SU-DHL-6 (cell line): ENCODE data around the gene GRAMD1B.

Source experiments
- H2AFZ ChIP-seq: fragments of 200-600 bp; sonication (generic); 2 replicates; pipeline ENCODE4 v1.6.1; 2014; ENCODE audit warnings: low read depth, mild to moderate bottlenecking, moderate library complexity, mixed read lengths, antibody characterized with exemption, low read length; ENCODE audit not compliant: severe bottlenecking
- H3F3A ChIP-seq: fragments of 200-600 bp; shearing (Covaris generic); 2 replicates; pipeline ENCODE4 v1.6.0; 2016; ENCODE audit warnings: antibody characterized with exemption, mild to moderate bottlenecking; ENCODE audit not compliant: insufficient read depth
- H3K27ac ChIP-seq: fragments of 200-600 bp; sonication (generic); 2 replicates; pipeline ENCODE4 v1.5.1; 2016; ENCODE audit warnings: low read depth, mild to moderate bottlenecking, low read length, moderate library complexity, mixed read lengths
- H3K27me3 ChIP-seq: fragments of 200-600 bp; sonication (generic), shearing (Covaris generic); 2 replicates; pipeline ENCODE4 v1.6.0; 2014; ENCODE audit warnings: mild to moderate bottlenecking, low read length
- H3K36me3 ChIP-seq: fragments of 200-600 bp; sonication (generic); 2 replicates; pipeline ENCODE4 v1.6.1; 2014; ENCODE audit warnings: mild to moderate bottlenecking, low read length, mixed read lengths
- H3K4me2 ChIP-seq: fragments of 300-600, 200-600 bp; shearing (Covaris generic), sonication (generic); 2 replicates; pipeline ENCODE4 v1.6.0; 2014; ENCODE audit warnings: low read length, low read depth, mild to moderate bottlenecking; ENCODE audit not compliant: poor library complexity, severe bottlenecking
- H3K4me3 ChIP-seq: fragments of 200-600 bp; sonication (generic); 2 replicates; pipeline ENCODE4 v1.5.1; 2014; ENCODE audit warnings: antibody characterized with exemption, low read length, mild to moderate bottlenecking, mixed read lengths; ENCODE audit not compliant: insufficient read depth, poor library complexity, severe bottlenecking
- H3K79me2 ChIP-seq: fragments of 200-600 bp; sonication (generic); 2 replicates; pipeline ENCODE4 v1.6.1; 2014; ENCODE audit warnings: mild to moderate bottlenecking, low read length, moderate library complexity; ENCODE audit not compliant: insufficient read depth
- H3K9ac ChIP-seq: fragments of 200-600 bp; sonication (generic); 2 replicates; pipeline ENCODE4 v1.7.0; 2014; ENCODE audit warnings: mild to moderate bottlenecking, low read length
- H3K9me2 ChIP-seq: fragments of 200-600 bp; sonication (generic); replicated peaks from 2 replicates; pipeline ENCODE4 v1.6.1; 2014; ENCODE audit warnings: low read length; ENCODE audit not compliant: insufficient read depth
- H3K9me3 ChIP-seq: fragments of 200-600 bp; sonication (generic); 2 replicates; pipeline ENCODE4 v1.6.1; 2014; ENCODE audit warnings: low read length, mixed read lengths; ENCODE audit not compliant: insufficient read depth
- H4K20me1 ChIP-seq: fragments of 200-600 bp; sonication (generic); 2 replicates; pipeline ENCODE4 v1.6.1; 2014; ENCODE audit warnings: low read depth, mild to moderate bottlenecking, antibody characterized with exemption, low read length, moderate library complexity, mixed read lengths
- EZH2phosphoT487 ChIP-seq: fragments of 200-600 bp; sonication (generic), shearing (Covaris generic); conservative IDR thresholded peaks from 2 replicates; pipeline ENCODE4 v1.6.1; 2018; ENCODE audit warnings: mild to moderate bottlenecking, antibody characterized with exemption, low read length, moderate library complexity, mixed read lengths
- TF ChIP-seq, protein P1 (sequence below): fragments of 200-600 bp; sonication (generic); IDR thresholded peaks from one replicate; pipeline ENCODE4 v1.5.1; 2017; ENCODE audit warnings: antibody characterized with exemption, mild to moderate bottlenecking, low read length, moderate library complexity; ENCODE audit not compliant: insufficient read depth, poor library complexity, severe bottlenecking

GRAMD1B gene

DNA sequence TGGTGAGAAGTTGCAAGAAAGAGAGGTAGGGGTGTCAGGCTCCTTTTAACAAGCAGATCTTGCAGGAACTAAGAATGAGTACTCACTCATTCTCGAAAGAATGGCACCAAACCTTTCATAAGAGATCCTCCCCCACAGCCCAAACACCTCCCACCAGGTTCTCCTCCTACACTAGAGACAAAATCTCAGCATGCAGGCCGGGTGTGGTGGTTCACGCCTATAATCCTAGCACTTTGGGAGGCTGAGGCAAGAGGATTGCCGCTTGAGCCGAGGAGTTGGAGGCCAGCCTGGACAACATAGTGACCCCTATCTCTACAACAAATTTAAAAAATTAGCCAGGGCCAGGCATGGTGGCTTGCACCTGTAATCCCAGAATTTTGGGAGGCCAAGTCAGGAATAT lies 11.1 kb downstream of the GRAMD1B start:
- H3K27ac ChIP-seq, result no peak overlapping the region
- H3K79me2 ChIP-seq, result no peaks in the 10 kb centered on the region
- H3K4me2 ChIP-seq, result no peak overlapping the region

DNA sequence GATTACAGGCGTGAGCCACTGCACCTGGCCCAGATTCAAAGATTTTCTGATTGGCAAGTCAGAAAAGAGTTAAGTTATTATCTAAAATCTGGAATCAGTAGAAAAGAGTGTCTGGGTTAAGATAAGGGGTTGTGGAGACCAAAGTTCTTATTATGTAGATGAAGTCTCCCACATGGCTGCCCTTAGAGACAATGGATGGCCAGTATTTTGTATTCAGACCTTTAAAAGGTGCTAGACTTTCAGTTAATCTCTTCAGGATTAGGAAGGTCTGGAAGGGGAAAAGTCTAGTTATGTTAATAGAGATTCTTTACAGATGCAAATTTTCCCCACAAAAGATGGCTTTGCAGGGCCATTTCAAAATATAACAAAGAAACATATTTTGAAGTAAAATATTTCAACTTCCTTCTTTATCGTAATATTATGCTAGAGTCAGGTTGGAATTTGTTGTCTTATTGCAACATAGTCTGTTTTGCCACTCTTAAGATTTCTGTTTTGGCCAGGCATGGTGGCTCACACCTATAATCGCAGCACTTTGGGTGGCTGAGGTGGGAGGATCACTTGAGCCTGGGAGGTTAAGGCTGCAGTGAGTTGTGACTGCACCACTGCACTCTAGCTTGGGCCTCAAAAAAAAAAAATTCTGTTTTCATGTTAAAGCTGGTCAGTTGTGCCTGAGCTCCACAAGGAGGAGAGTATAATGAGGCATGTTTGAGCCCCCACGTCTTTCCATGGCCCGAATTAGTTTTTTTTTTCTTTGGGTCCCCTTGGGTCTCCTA lies 14.0 kb downstream of the GRAMD1B start:
- no peak overlapping the region for H3K27ac ChIP-seq
- H3K9ac ChIP-seq, result no peak overlapping the region
- H3K4me2 ChIP-seq, result no peak overlapping the region

More for the DNA sequence above, 11.1 kb downstream of the GRAMD1B start:
- Histone ChIP-seq H4K20me1 (no peaks in the 10 kb centered on the region), H3K9me3 (no peaks in the 10 kb centered on the region), H3K27me3 (no peaks in the 10 kb centered on the region), H3K36me3 (no peaks in the 10 kb centered on the region), H3K9me2 (no peaks in the 10 kb centered on the region), H2AFZ (no peak overlapping the region), H3K9ac (no peak overlapping the region), H3K4me3 (no peak overlapping the region), H3F3A (no peaks in the 10 kb centered on the region)
- TF ChIP-seq EZH2phosphoT487, result no peak
- TF ChIP-seq, protein P1, sequence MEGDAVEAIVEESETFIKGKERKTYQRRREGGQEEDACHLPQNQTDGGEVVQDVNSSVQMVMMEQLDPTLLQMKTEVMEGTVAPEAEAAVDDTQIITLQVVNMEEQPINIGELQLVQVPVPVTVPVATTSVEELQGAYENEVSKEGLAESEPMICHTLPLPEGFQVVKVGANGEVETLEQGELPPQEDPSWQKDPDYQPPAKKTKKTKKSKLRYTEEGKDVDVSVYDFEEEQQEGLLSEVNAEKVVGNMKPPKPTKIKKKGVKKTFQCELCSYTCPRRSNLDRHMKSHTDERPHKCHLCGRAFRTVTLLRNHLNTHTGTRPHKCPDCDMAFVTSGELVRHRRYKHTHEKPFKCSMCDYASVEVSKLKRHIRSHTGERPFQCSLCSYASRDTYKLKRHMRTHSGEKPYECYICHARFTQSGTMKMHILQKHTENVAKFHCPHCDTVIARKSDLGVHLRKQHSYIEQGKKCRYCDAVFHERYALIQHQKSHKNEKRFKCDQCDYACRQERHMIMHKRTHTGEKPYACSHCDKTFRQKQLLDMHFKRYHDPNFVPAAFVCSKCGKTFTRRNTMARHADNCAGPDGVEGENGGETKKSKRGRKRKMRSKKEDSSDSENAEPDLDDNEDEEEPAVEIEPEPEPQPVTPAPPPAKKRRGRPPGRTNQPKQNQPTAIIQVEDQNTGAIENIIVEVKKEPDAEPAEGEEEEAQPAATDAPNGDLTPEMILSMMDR, result no peak

DNA sequence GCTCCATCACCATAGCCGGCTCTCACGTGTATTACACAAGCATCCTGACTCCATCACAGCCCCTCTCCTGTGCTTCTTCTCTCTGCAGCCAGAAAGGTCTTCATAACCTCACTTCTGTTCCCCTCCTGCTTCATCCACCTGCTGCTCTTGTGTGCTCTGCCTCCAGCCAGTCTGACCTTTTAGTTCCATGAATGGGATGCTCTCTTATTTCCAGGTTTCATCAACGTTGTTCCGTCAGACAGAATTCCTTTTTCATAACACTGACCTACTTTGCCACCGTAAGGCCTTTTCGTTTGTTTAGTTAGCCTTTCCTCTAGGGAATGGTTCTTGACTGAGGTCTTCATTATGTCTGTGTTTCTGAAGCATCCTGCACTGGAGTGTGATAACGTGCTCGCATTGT lies 18.8 kb downstream of the GRAMD1B start:
- H3K79me2 ChIP-seq, result no peaks in the 10 kb centered on the region
- no peaks in the 10 kb centered on the region for H3K9me2 ChIP-seq

More for the DNA sequence above, 14.0 kb downstream of the GRAMD1B start:
- no peaks in the 10 kb centered on the region for H3K79me2 ChIP-seq
- H2AFZ ChIP-seq, result no peak overlapping the region
- TF ChIP-seq, protein P1, result no peak
- TF ChIP-seq EZH2phosphoT487, result no peak
- H3K9me3 ChIP-seq, result no peaks in the 10 kb centered on the region
- H3K9me2 ChIP-seq, result no peaks in the 10 kb centered on the region
- 0 out of 2 replicates have a peak, but pooled peaks cover 1% of the 10 kb centered on the region for H3K27me3 ChIP-seq
- no peaks in the 10 kb centered on the region for H3K36me3 ChIP-seq
- no peak overlapping the region for H3K4me3 ChIP-seq
- H3F3A ChIP-seq, result no peaks in the 10 kb centered on the region
- no peaks in the 10 kb centered on the region for H4K20me1 ChIP-seq

DNA sequence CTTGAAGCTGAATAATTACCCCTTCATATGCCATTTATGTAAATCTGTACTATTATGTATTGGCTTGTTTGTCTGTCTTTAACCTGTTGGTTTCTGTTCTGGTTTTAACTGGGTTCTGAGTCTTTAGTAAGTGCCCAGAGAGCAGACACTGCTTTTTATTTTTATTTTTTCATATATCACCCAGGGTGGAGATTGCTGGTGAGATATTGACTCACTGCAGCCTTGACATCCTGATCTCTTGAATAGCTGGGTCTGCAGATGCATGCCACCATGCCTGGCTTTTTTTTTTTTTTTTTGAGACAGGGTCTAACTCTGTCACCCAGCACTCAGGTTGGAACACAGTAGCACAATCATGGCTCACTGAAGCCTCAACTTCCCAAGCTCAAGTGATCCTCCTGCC lies 19.4 kb downstream of the GRAMD1B start:
- Histone ChIP-seq H2AFZ (no peak overlapping the region), H3K9me3 (no peaks in the 10 kb centered on the region), H3K9ac (no peak overlapping the region), H3K27me3 (0 out of 2 replicates have a peak, but pooled peaks cover 3% of the 10 kb centered on the region), H3K9me2 (no peaks in the 10 kb centered on the region), H4K20me1 (no peaks in the 10 kb centered on the region), H3K27ac (no peak overlapping the region), H3K4me3 (no peak overlapping the region), H3F3A (no peaks in the 10 kb centered on the region), H3K4me2 (no peak overlapping the region), H3K36me3 (no peaks in the 10 kb centered on the region), H3K79me2 (no peaks in the 10 kb centered on the region)
- TF ChIP-seq, protein P1, result no peak
- TF ChIP-seq EZH2phosphoT487, result no peak

More for the DNA sequence above, 18.8 kb downstream of the GRAMD1B start:
- no peak overlapping the region for H2AFZ ChIP-seq
- no peak overlapping the region for H3K27ac ChIP-seq
- H3K27me3 ChIP-seq, result 0 out of 2 replicates have a peak, but pooled peaks cover 3% of the 10 kb centered on the region
- H3K4me2 ChIP-seq, result no peak overlapping the region
- H4K20me1 ChIP-seq, result no peaks in the 10 kb centered on the region
- H3K4me3 ChIP-seq, result no peak overlapping the region
- TF ChIP-seq EZH2phosphoT487, result no peak
- H3K9ac ChIP-seq, result no peak overlapping the region
- H3K9me3 ChIP-seq, result no peaks in the 10 kb centered on the region
- no peaks in the 10 kb centered on the region for H3F3A ChIP-seq
- no peaks in the 10 kb centered on the region for H3K36me3 ChIP-seq
